ENCODE results near the gene PIGW. TPM values are rescaled to one million over a fixed set of nuclear protein-coding genes. Genes with fewer than 3 reads are reported as not detected.

Gene PIGW
- total and polyA plus RNA-seq, 10 of the 15 experiments (the other 5 are each of a cell fraction or from before 2014, with no cell fraction given), result 6.0 to 31.5 (median 13.8) TPM

DNA sequence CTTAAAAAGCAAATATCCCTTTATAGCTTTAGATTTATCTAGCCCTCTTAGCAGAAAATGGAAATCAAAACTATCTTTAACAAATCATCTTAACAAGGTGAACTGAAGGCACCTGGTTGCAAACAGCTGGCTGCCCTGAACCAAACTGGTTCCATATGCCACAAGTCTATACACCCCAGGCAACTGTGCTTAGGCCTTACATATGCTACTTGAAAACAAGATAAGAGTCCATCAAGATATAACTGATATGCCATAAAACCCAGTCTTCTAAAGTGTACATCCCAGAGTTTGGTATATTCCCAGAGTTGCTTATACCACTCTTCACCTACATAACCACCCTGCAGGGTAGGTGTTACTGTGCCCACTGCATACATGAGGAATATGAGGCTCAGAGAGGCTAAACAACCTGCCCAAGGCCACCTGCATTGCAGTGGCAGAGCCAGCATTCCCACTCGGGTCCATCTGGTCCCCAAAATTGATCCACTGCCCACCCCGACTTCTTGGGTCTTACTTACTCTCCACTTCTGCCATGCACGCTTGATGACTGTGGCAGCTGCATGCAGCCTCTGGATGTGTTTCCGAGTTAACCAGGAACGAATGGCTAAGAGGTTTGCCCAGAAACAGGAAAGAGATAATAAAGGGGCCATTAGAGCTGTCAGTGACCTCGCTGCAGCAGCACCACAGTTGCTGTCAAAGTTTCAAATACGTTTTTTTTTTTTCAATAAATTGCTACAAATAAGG lies 36.1 kb upstream of the PIGW start:
- 78% methylated on average over 7 of the region's 7 CpGs for WGBS (ENCODE audit: insufficient coverage, insufficient replicate concordance, low lambda C conversion rate, missing lambda C conversion rate)
- SMC1A ChIA-PET (ENCODE audit: uncharacterized antibody, unreplicated experiment), result no interaction called here
- FAIRE-seq, result no peak
- RAD21 ChIA-PET (ENCODE audit: unreplicated experiment), result no interaction called here
- BruUV-seq (replicated peaks), result no TSS peak
- Histone ChIP-seq H3K27me3 (replicated peaks in 1 of 2; ENCODE audit: control insufficient read depth in 2 of 2, insufficient read depth in 2 of 2, low read length in 1 of 2) (no peaks in the 10 kb centered on the region), H3K4me2 (ENCODE audit: control insufficient read depth, insufficient read depth) (no peak overlapping the region), H2AFZ (ENCODE audit: control insufficient read depth, low read depth, low read length) (no peak overlapping the region), H3K4me3 (no peak overlapping the region), H3K27ac (ENCODE audit: control insufficient read depth, insufficient read depth) (no peak overlapping the region), H3K9ac (ENCODE audit: control insufficient read depth, insufficient read depth, low read length) (no peak overlapping the region), H4K20me1 (ENCODE audit: control insufficient read depth, insufficient read depth) (no peaks in the 10 kb centered on the region), H3K4me1 (ENCODE audit: control insufficient read depth, insufficient read depth, low read length) (no peaks in the 10 kb centered on the region), H3K9me3 (replicated peaks; ENCODE audit: control insufficient read depth, insufficient read depth, low read length) (no peaks in the 10 kb centered on the region), H3K36me3 (ENCODE audit: control insufficient read depth in 2 of 2, insufficient read depth in 2 of 2, low read length in 1 of 2) (peaks cover 22 to 35% of the 10 kb centered on the region in 2 experiments), H3K79me2 (ENCODE audit: control insufficient read depth, insufficient read depth, low read length) (no peaks in the 10 kb centered on the region)
- CTCF ChIA-PET, result no interaction called here
- ATAC-seq, result no peak
- in situ Hi-C loops (cut with MboI), result loop anchor here (25.0 kb wide), 1 partner anchor 361 kb away; no protein-coding TSS in a partner anchor
- POLR2A ChIA-PET, result interaction anchor here (0.6 kb wide), 1 partner anchor 695 kb away, joined by 5 read pairs; no protein-coding TSS in a partner anchor
- intact Hi-C loops (cut with micrococcal nuclease; ENCODE audit: unreplicated experiment), result no loop called here
- no peak for DNase-seq (ENCODE audit: low read depth, low spot score)
- TF ChIP-seq MXI1 (IDR thresholded peaks at IDR 0.05; ENCODE audit: low read depth, low read length) (no peak), POLR2AphosphoS5 (IDR thresholded peaks at IDR 0.05; ENCODE audit: low read length) (no peak), POLR2A (IDR thresholded peaks at IDR 0.05; ENCODE audit: low read depth, low read length) (peak; percentile 24; the same call in 1 of the 2 replicates)
- TF ChIP-seq, protein P1, sequence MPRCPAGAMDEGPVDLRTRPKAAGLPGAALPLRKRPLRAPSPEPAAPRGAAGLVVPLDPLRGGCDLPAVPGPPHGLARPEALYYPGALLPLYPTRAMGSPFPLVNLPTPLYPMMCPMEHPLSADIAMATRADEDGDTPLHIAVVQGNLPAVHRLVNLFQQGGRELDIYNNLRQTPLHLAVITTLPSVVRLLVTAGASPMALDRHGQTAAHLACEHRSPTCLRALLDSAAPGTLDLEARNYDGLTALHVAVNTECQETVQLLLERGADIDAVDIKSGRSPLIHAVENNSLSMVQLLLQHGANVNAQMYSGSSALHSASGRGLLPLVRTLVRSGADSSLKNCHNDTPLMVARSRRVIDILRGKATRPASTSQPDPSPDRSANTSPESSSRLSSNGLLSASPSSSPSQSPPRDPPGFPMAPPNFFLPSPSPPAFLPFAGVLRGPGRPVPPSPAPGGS (IDR thresholded peaks at IDR 0.05; ENCODE audit: borderline replicate concordance, insufficient read depth, low read depth, low read length, poor library complexity, severe bottlenecking), result no peak

DNA sequence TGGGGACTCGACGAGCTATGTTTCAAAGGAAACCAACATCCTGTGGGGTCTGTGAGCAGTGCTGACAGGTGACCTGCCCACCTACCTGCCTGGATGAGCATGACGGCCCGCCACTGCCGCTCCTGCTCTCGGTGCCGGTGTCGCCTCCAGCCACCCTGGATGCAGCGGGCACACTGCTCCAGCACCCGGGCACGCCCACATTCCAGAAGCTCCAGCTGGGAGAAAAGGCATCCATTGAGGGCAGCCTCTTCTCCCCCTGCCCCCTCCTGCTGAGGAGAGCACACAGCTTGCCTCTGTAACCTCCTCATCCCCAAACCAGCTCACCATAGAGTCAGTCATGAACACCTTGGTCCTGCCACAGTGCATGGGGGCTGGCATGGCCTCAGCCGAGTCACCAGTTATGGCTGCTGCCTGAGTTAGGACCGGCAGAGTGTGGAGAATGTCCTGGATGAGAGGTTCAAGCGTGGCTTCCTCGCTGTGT lies 34.0 kb upstream of the PIGW start:
- ChIA-PET POLR2A (interaction anchor here (1.0 to 1.1 kb wide), 2 partner anchors 10 to 600 kb away, joined by 3 read pairs; no protein-coding TSS in a partner anchor), CTCF (interaction anchor here (1.1 to 1.2 kb wide), 2 partner anchors 10 to 33 kb away, joined by 3 read pairs; partner anchors contain the start of genes MYO19 and PIGW), RAD21 (ENCODE audit: unreplicated experiment) (no interaction called here), SMC1A (ENCODE audit: uncharacterized antibody, unreplicated experiment) (interaction anchor here (0.8 kb wide), 1 partner anchor 23 kb away, joined by 3 read pairs; no protein-coding TSS in a partner anchor)
- H3K4me1 ChIP-seq (ENCODE audit: control insufficient read depth, insufficient read depth, low read length), result no peaks in the 10 kb centered on the region
- no peaks in the 10 kb centered on the region for H3K9me3 ChIP-seq (replicated peaks; ENCODE audit: control insufficient read depth, insufficient read depth, low read length)
- H3K4me2 ChIP-seq (ENCODE audit: control insufficient read depth, insufficient read depth), result no peak overlapping the region
- WGBS (ENCODE audit: insufficient coverage, insufficient replicate concordance, low lambda C conversion rate, missing lambda C conversion rate), result 95% methylated on average over 15 of the region's 15 CpGs
- peaks cover 25 to 35% of the 10 kb centered on the region in 2 experiments for H3K36me3 ChIP-seq (ENCODE audit: control insufficient read depth in 2 of 2, insufficient read depth in 2 of 2, low read length in 1 of 2)
- no peak for ATAC-seq
- H3K9ac ChIP-seq (ENCODE audit: control insufficient read depth, insufficient read depth, low read length), result no peak overlapping the region
- no peaks in the 10 kb centered on the region for H4K20me1 ChIP-seq (ENCODE audit: control insufficient read depth, insufficient read depth)
- in situ Hi-C loops (cut with MboI), result no loop called here
- intact Hi-C loops (cut with micrococcal nuclease; ENCODE audit: unreplicated experiment), result no loop called here
- H3K79me2 ChIP-seq (ENCODE audit: control insufficient read depth, insufficient read depth, low read length), result no peaks in the 10 kb centered on the region
- no peak overlapping the region for H3K4me3 ChIP-seq
- H2AFZ ChIP-seq (ENCODE audit: control insufficient read depth, low read depth, low read length), result no peak overlapping the region
- no peak for DNase-seq (ENCODE audit: low read depth, low spot score)
- no peak overlapping the region for H3K27ac ChIP-seq (ENCODE audit: control insufficient read depth, insufficient read depth)
- FAIRE-seq, result no peak
- H3K27me3 ChIP-seq (replicated peaks in 1 of 2; ENCODE audit: control insufficient read depth in 2 of 2, insufficient read depth in 2 of 2, low read length in 1 of 2), result no peaks in the 10 kb centered on the region
- no TSS peak for BruUV-seq (replicated peaks)
- TF ChIP-seq IKZF1 (conservative IDR thresholded peaks at IDR 0.05), result no peak
- TF ChIP-seq, protein P2, sequence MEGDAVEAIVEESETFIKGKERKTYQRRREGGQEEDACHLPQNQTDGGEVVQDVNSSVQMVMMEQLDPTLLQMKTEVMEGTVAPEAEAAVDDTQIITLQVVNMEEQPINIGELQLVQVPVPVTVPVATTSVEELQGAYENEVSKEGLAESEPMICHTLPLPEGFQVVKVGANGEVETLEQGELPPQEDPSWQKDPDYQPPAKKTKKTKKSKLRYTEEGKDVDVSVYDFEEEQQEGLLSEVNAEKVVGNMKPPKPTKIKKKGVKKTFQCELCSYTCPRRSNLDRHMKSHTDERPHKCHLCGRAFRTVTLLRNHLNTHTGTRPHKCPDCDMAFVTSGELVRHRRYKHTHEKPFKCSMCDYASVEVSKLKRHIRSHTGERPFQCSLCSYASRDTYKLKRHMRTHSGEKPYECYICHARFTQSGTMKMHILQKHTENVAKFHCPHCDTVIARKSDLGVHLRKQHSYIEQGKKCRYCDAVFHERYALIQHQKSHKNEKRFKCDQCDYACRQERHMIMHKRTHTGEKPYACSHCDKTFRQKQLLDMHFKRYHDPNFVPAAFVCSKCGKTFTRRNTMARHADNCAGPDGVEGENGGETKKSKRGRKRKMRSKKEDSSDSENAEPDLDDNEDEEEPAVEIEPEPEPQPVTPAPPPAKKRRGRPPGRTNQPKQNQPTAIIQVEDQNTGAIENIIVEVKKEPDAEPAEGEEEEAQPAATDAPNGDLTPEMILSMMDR (IDR thresholded peaks at IDR 0.05 in 2 of 3, conservative IDR thresholded peaks at IDR 0.05 in 1 of 3; ENCODE audit: control insufficient read depth in 2 of 3, extremely low read depth in 1 of 3, insufficient read depth in 1 of 3, low read depth in 3 of 3, low read length in 3 of 3), result no peak
- TF ChIP-seq, protein P3, sequence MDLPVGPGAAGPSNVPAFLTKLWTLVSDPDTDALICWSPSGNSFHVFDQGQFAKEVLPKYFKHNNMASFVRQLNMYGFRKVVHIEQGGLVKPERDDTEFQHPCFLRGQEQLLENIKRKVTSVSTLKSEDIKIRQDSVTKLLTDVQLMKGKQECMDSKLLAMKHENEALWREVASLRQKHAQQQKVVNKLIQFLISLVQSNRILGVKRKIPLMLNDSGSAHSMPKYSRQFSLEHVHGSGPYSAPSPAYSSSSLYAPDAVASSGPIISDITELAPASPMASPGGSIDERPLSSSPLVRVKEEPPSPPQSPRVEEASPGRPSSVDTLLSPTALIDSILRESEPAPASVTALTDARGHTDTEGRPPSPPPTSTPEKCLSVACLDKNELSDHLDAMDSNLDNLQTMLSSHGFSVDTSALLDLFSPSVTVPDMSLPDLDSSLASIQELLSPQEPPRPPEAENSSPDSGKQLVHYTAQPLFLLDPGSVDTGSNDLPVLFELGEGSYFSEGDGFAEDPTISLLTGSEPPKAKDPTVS (IDR thresholded peaks at IDR 0.05; ENCODE audit: low read depth, low read length), result no peak
- TF ChIP-seq RCOR1 (conservative IDR thresholded peaks at IDR 0.05; ENCODE audit: low read depth, low read length), result no peak
